NCI-H2029 treated with DMSO at 0.1 percent for 48 hours (cell line): ENCODE results near the gene TBC1D9B.

ENCODE experiments used
- DNase-seq: peaks from one replicate; lab custom pipeline; 2025; lab: John Stamatoyannopoulos, UW

Gene TBC1D9B

GRCh38 chr5:179906795-179907555, 722 bp downstream of the TBC1D9B start:
- no peak for DNase-seq

GRCh38 chr5:179906294-179906794, 1.4 kb downstream of the TBC1D9B start:
- no peak for DNase-seq

DNA sequence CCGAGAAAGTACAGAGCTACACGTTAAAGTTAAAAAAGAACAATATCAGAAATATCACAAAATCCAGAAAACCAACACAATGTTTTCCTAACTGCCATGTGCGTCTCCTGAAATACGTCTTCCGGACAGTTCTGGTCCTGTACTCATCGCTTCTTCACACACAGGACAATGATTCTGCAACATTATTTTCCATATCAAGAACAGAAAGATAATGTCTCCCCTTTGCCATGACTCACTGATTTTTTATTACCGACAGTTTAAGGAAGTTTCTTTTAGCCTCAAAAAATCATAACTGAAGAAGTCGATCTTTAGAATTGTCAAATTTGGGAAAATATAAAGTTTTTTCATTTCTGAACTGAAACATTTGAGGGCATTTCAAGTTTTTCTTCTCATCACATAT, 2.5 kb downstream of the TBC1D9B start:
- no peak for DNase-seq

DNA sequence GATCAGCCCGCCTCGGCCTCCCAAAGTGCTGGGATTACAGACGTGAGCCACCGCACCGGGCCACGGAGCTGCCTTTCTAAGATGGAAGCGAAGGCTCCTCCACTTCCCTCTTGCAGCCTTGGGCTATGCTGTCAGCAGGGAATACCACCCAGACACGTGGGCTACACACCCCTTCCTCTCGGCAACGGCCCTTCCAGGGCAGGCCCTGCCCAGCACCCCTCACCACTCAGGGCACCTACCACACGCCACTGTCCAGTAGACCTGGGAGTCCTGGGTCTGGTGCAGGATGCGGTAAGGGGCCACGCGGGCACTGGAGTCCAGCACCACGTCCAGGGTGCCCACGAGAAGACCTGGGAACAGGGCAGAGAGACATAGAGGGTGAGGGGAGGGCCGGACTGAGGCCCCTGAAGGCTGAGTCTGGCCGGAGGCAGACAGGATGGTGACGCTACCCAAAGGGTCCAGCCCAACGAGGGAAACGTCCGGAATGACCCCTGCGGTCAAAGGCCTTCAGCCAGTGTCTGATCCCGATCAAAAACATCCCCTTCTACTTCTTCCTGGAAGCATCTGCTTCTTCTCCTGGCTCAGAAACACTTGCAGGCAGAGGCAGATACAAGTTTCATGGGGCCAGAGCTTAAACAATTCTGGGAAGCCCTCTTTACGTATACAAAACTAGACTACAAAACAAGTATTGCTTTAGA, 3.1 kb downstream of the TBC1D9B start:
- no peak for DNase-seq

DNA sequence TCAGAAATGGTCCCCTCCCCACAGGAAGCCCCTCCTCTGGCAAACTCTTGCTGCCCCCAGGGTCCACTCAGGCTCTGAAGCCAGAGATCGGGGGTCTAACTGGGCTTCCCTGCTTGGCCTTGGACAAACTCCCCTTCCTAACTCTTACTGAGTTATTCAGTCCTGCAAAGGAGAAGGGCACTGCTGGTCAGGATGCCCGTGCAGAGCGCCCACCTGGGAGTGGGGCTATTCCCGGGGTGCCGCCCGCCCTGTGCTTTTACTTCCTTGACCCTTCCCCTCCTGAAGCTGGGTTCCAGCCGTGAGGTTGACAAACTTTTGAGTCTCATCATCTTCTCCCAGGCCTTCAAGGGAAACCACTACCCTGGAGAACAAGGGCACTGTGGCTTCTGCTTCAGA, 4.9 kb downstream of the TBC1D9B start:
- no peak for DNase-seq

- no peak for DNase-seq
Measured at GRCh38 chr5:179901915-179902762, 5.6 kb downstream of the TBC1D9B start.

GRCh38 chr5:179901462-179901861, 6.2 kb downstream of the TBC1D9B start:
- DNase-seq, result no peak

- DNase-seq, result no peak
Measured at GRCh38 chr5:179900711-179901110, 7.0 kb downstream of the TBC1D9B start.

- no peak for DNase-seq
Measured at GRCh38 chr5:179900206-179900605, 7.5 kb downstream of the TBC1D9B start.

DNA sequence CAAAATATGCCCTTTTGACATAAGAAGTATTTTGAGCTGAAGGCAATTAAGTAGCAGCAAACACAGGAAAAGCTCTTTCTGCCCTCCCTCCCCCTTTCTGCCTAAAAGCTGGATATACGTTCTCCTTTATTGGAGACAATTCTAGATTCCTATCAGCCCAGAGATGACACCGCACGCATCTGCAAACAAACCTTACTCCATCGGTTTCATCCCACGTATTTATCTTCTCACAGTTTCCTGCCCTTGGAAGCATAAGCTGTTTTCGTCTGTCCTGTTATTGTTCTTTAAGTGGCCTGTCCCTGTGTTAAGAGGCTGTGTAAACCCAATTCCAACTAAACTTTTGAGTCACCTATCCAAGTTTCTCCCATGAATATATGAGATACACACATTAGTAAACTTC, 11.8 kb downstream of the TBC1D9B start:
- no peak for DNase-seq

DNA sequence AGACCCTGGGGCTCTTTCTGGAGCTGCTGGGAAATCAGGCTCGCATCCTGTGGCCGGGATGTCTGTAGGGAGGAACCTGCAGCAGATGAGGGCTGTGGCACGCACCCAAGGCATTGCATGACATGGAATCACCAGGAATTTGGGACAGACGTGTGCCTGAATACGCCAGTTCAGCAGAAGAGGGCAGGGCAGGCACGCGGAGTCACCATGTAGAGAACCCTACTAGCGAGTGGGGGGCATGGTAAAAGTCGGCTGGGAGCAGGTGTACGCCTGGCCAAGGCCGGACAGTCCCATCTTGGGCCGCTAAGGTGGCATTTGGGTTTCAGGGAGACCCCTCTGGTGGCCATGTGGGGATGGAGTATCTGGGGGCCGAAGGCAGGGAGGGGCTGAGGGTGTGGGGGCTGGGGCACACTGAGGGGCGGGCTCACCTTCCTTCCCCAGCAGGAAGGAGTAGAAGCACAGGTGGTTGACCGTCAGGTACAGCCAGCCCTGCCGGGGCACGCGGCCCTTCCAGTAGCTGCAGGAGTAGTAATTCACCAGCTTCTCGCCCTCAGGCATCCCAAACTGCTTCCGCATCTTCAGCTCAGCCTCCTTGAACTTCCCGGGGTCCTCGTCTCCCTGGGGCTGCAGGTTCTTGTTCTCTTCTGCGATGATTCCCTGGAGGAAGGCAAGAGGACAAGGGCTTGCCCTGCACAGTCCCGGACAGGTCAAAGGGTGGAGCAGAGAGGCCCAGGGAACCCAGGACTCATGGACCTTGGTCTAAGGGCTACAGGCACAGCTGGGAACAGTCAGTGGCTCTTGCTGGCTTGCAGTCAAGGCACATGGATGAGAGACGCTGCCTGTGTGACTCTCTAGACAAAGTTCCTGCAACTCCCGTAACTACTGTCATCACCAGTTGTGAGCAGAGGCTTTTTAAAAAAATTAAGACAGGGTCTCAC, 13.5 kb downstream of the TBC1D9B start:
- DNase-seq, result no peak

GRCh38 chr5:179893076-179893957, 14.4 kb downstream of the TBC1D9B start:
- DNase-seq, result no peak

DNA sequence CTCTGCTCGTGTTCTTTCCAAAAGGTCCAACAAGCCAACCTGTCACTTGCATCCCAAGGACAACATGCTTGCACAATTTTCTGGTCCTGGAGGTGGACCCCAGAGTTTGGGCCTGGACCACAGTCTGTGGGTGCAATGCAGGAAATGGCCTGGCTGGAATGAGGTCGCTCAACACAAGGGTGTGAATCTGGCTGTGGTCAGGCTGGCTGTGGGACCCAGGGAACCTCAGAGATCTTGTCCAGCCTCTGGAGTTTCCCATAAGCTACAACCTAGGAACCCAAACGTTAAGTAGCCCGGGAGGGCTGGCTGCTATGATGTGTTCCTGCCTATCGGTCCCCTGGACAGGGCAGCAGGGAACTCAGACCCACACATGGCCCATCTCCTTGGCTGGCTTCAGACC, 15.4 kb downstream of the TBC1D9B start:
- no peak for DNase-seq

- no peak for DNase-seq
Measured at GRCh38 chr5:179890751-179891682, 16.7 kb downstream of the TBC1D9B start.

- no peak for DNase-seq
Measured at GRCh38 chr5:179889885-179890284, 17.8 kb downstream of the TBC1D9B start.

DNA sequence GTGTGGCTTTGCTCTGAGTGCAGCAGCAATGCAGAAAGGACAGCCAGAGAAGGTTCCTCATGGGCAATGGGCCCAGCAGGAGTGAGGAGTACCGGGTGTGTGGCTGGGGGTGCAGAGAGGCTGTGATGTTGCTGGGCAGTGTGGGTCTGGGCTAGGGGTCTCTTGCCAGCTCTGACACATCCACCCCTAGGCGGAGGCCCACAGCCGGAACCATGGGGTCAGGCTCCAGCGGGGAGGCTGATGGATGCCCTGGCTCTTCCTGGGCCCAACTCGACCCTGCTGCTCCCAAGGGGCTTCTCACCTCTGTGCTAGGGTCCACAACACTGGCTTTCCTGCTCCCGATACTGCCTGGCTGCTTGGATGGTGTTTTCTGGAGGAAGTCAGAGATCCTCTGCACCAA, 19.9 kb downstream of the TBC1D9B start:
- no peak for DNase-seq

DNA sequence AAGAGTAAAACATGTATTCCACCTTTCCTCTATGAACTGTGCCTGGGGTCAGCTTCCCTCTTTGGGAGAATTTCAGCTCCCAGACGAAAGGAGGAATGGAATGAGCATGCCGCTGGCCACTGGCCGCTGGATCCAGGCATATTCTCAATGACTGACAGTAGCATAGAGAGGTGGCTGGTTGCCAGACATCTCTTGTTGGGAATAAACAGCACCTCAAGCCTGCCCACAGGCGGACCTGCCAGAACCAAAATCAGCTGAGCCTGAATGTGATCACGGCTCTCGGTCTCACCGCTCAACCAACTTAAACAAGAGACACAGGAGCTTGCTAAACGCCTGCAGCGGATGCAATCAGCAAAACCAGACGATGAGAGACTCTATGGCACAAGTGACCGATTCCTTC, 20.6 kb downstream of the TBC1D9B start:
- DNase-seq, result no peak

DNA sequence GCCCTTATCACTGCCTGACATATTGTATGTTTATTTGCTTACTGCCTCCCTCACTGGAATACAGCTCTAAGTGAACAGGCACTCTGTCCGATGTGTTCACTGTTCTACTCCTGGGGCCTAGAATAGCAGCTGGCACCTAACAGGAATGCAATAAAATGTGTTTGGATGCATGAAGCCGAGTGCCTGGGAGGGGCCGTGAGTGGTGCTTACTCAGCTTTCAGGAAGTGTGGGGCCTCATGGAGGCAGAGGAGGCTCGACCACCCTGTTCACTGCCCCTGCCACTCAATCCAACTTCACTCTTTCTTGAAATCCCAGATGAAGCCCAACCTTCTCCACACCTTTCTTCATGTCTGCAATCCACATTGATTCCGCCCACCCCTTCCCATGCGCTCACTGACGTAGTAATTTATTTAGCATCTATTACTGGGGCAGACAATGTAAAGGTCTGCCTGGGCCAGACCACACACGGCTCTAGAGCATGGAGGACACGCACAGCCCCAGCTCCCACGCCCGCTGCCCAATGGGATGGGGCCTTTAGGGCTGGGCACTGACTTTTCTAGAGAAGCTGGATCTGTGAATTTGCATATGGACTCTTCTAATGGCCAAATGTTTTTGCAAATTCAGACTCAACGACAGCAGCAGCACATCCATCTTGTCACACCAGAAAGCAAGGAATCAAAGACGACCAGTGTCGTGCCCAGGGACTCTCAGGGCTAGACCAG, 21.3 kb downstream of the TBC1D9B start:
- DNase-seq, result no peak
